22Rv1 (cell line): ENCODE data around the gene UMODL1.

Source experiments
- ZFX ChIP-seq: fragments of 450-650 bp; IDR thresholded peaks from 2 replicates; pipeline ENCODE4 v1.6.1; 2017; ENCODE audit warnings: antibody characterized with exemption, borderline replicate concordance
- TF ChIP-seq, protein P1 (sequence below): fragments of 450-650 bp; IDR thresholded peaks from 2 replicates; pipeline ENCODE4 v1.5.1; 2017; ENCODE audit warnings: mild to moderate bottlenecking

DNA sequence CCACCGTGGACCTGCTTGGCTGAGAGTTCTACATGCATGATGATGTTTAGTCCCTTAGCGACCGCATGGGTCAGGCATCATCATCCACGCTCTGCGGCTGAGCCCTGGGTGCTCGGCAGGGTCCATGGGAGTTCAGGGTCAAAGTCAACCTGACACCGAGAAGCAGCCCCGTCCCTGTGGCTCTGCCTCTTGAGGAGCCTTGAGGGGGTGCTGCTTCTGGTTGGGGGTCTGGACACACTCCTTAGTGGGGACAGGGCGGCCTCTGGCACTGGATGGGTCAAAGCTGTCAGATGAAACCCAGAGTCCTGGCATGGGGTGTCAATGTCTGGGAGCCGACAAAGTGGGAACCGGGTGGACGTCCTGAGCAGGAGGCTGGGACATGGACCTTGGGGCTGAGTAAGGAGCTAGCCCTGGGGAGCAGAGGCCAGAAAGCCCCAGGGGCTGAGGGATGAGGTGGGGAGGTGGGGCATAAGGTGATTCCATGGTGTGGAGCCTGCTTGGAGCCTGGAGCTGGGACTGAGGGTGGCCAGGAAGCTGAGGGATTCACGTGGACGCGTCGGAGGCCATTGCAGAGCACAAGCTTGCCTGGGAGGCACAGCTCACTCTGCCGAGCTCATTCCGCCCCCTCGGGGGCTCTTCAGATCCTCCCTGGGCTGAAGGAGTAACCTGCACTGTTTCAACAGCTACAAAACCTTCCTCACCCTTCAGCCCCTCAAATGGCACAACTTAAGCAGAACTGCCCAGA is 53.9 kb downstream of the UMODL1 start:
- TF ChIP-seq, protein P1, sequence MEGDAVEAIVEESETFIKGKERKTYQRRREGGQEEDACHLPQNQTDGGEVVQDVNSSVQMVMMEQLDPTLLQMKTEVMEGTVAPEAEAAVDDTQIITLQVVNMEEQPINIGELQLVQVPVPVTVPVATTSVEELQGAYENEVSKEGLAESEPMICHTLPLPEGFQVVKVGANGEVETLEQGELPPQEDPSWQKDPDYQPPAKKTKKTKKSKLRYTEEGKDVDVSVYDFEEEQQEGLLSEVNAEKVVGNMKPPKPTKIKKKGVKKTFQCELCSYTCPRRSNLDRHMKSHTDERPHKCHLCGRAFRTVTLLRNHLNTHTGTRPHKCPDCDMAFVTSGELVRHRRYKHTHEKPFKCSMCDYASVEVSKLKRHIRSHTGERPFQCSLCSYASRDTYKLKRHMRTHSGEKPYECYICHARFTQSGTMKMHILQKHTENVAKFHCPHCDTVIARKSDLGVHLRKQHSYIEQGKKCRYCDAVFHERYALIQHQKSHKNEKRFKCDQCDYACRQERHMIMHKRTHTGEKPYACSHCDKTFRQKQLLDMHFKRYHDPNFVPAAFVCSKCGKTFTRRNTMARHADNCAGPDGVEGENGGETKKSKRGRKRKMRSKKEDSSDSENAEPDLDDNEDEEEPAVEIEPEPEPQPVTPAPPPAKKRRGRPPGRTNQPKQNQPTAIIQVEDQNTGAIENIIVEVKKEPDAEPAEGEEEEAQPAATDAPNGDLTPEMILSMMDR = no peak
- no peak for TF ChIP-seq ZFX
